CD4-positive, alpha-beta T cell treated with Interleukin-6 at 100 ng/mL for 8 hours (primary cell): ENCODE measurements around the gene BICC1.

Experiments
- DNase-seq: peaks from one replicate; pipeline ENCODE4 v3.0.0-alpha.2; 2020; ENCODE audit warnings: mixed read lengths, low spot score

Gene BICC1

DNA sequence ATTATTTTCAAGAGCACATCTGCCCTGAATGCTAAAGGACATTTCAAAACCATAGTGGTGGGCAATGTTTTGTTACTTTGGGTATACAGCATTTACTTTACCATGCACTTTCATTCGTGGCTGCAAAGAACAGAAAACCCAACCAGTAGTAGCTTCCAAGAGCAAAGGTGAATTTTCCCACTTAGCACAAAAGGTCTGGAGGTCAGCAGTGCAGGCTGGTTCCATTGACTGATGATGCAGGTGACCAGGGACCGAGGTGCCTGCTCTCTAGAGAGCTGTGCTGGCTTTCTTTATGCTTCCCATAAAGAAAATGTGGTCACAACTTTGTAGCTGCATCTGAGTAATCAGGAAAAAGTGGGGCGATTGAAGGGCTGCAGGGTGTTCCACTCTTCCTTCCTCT, 240.0 kb downstream of the BICC1 start:
- DNase-seq: no peak

DNA sequence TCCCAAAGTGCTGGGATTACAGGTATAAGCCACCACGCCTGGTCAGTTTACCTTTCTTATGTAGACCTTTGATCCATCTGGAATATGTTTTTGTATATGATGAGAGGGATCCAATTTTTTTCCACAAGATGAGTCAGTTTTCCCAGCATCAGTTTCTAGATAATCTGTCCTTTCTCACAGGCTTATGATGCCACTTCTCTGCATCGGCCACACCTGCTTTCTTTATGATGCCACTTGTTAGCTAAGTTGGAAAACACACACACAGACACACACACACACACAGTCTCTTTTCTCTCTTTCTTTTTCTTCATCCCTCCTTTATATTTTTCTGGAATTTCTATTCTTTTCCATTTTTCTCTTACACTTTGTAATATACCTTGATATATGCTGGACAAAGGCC, 240.8 kb downstream of the BICC1 start:
- no peak for DNase-seq

DNA sequence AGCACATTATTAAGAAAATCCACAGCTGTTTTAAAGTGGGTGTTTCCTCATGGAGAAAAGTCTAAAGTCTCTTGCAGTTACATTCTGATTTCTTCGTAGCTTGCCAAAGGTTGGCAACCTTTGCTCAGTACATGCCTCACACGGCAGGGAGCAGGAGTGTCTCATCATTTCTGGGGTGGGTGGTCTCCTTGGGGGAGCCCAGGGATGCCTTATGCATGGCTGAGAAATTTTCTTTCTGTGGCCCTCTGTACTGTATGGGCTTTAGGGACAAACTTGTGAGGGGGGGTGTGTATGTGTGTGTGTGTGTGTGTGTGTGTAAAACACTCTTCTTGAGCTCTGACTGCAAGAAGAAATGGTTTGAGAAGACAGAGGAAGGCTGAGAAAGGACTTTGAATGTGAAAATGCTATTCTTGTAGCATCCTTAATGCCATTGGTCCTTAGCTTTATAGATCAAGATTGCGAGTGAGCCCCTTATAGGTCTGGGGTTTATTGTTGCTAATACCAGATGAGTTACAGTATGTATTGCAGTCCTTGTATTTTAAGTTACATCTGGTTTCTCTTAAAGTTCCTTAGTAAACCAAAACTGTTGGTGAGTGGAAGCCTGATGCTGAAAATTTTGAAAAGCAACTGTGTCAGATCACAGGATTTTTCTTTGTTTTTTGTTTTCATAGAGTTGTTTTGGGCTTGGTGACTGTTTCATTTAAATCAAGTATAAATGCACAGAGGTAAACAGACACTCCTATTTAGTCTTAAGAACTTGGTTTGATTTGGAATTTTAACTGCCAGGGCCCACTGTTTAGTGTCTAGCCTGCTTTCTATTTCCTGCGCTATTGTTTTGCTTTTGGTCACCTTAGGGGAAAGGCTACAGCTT, 242.0 kb downstream of the BICC1 start:
- DNase-seq: no peak

DNA sequence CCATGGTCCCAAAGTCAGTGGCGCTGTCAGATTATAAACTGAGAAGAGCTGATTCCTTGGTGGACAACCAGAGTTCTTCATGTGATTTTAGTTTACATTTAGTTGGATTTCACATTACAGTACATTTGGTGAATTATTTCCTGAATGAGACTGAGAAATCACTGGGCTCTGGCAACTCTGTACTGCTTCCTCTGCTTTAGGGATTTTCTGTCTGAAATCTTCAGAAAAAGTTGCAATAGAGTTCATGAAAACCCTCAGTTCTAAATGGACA, 242.6 kb downstream of the BICC1 start:
- DNase-seq: no peak

DNA sequence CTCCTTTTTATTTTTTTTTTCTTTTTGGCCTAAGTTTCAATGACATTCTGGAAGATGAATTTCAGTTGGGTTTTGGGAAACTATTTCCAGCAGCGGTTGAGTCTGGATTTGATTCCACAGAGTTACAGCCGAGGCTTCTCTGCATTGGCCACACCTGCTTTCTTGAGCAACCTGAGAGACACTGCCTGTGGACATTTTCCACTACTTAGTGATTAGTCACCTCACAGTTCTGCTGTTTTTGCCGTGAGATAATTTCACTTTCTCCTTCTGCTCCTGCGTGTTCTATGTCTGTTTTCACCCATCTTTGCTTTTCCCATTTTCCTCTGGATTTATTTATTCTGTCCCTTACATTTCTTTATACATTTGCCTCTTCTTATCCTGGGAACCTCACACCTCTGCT, 243.0 kb downstream of the BICC1 start:
- DNase-seq: no peak

DNA sequence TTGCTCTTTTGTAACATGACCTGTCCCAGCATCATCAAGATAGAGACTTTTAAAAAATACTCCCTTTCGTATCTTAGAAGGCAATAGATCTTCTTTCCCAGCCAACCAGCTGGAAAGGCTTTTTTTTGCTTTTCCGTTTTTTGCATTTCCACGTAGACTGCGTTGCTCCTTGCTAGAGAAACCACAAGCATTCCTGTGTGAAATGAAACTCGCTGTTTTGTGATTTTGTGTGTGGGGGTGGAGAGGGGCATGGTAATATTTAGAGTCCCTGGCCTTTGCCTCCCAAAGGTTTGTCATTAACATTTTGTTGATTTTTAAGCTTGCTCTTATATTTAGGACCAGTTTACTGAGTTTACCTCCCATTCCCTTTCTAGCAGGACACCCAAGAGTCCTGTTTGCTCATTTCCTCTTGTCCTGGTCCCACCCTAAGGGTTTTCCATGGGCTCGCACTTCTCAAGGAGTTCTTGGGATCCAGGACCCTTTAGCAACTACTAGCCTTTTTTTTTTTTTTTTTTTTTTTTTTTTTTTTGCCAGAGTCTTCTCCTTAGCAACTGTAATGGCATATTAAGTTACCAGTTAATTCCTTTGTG, 243.6 kb downstream of the BICC1 start:
- no peak for DNase-seq

DNA sequence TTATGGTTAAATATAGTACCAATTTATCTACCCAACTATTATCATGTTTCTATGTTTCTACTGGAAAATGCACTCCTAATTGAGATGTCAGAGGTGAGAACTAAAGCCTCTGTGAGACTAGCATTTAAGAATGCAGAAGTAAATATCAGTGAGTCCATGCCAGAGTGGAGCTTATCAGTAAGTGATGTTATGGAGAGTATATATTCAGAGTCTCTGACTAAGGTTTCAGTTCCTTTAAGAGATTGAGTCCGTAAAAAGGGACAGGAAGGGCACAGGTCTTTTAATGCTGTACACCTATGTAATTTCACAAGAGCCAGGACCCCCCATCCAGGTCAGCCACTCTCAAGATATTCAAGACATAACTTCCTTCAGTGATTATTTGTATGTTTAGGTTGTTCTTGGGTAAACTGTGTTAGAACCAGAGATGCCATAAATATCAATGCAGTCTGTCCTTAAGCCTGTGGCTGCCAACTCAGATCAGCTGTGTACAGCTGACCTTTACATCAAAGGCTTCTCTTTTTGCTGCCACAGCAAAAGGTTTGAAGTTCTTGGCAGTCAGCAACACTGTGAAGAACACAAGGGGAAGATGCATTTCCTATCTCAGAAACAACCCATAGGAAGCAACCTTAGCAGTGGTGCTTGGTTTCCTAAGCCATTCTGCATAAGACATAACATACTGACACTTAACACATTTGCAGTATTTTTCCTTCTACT, 244.8 kb downstream of the BICC1 start:
- DNase-seq: no peak

DNA sequence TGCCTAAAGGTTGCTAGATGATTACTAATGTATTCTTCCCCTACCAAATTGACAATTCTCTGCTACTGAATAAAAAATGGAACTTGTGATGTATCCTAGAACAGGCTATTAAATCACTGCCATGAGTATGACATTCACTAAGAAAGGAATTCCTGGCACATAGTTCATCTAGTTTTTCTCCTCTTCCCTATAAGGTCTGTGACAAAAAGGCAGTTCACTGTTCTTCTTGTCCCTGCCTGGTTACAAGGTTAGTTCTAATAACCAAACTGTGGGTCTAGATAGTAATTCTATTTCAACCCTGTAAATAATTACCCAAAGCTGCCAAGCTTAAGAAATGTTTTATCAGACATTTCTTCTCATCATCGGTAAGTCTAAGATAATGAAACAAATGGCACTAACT, 245.6 kb downstream of the BICC1 start:
- DNase-seq: no peak

DNA sequence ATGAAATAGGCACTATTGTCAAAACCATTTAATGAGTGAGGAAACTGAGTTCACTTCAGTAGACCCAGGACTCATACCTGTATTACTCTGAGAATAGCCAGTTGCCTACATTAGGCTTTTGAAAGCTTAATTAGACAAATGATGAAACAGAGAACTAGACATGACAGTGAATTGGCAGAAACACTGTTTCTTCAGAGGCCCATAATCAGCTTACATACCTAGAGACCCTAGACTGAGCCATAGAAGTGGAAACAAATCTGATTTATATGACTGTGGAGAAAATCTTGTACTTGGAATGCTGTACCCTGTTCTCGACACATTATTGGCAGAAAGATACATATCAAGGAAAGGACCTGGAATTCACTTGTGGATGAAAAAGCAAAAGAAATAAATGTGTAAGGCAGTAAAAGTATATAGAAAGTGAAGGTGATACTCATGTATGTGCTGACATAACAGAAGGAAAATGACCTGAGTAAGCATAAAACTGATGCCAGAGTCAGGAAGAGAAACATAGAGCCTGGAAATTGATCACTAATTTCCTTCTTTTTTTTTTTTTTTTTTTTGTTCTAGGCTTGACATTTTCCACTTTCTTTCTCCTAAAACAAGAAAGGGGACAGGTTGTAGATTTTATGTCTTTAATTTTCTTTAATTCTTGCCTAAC, 251.5 kb downstream of the BICC1 start:
- DNase-seq: no peak

DNA sequence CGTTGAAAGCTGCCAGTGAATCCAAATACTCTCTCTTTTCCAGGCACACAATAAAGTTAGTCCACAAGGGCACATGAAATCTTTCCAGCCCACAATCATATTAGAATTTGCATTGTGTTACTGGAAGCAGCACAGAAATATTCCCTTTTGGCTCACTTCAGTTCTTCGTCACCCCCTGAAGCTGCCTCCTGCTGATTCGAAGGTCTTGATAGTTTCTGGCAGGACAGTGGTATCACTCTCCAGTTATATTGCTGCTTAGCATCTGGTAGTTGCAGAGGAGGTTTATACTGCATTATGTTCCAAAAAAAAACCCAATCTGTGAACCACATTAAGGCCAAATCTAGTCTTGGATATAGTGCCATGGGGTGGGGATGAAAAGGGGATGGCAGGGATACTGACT, 253.2 kb downstream of the BICC1 start:
- DNase-seq: no peak

DNA sequence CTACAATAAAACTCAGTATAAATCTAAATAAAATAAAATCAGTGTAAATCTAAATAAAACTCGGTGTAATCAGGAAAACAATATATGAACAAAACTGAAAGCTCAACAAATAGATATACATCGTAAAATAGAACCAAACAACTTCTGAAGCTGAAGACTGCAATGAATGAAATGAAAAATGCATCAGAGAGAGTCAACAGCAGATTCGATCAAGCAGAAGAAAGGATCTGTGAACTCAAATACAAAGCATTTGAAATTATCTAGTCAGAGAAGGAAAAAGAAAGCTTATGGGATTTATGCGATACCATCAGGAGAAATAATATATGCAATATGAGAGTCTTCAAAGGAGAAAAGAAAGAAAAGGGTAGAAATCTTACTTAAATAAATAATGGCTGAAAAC, 255.0 kb downstream of the BICC1 start:
- DNase-seq: no peak

DNA sequence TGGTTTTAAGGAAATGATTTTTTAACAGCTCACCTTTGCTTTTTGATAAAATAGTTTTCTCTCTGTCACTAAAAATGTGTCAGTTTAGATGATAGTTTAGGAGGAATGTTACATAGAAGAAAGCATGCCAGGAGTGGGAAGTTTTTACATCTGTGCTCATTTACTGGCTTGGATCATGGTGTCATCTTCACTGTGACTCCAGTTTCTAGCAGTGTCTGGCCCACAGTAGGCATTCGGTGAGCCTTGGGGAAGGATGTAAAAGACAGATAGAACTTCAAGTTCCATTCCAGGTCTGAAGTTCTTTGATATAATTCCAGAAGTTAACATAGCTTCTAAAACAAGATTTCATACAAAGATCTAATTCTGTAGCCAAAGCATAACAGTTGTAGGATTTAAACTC, 259.2 kb downstream of the BICC1 start:
- no peak for DNase-seq

DNA sequence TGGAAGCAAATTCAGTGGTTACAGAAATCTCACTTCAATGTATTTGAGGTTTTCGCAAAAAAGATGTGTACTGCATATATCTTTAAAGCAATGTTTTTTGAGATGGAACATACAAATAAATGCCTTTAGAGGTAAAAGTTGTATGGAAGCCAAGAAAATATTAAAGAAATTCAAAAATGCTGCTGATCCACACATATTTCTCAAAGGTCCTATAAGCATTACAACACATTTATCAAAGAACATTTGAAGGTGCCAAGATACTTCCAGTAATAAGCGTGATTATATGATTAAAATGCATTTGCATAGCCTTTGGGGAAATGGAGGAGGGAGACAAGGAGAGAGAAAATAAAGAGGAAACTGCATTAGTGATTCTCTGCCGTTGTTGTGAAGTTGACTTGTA, 260.1 kb downstream of the BICC1 start:
- DNase-seq: no peak

DNA sequence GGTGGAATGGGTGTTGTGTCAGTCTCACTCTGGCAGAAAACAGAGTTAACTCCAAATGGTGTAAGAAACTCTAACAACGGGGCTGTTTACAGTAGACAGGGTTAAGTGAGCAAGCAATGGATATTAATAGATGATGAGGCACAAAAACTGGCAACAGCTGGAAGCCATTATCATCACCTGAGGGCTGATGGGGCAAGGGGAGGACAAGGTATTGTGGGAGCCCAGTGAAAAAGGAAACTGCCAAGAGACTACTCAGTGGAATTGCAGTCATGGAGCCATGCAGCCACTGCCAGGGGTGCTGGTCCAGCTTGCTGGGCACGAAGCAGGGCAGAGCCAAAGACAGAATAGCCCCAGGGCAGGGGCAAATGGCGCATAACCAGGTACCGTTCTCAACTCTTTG, 260.7 kb downstream of the BICC1 start:
- DNase-seq: no peak

DNA sequence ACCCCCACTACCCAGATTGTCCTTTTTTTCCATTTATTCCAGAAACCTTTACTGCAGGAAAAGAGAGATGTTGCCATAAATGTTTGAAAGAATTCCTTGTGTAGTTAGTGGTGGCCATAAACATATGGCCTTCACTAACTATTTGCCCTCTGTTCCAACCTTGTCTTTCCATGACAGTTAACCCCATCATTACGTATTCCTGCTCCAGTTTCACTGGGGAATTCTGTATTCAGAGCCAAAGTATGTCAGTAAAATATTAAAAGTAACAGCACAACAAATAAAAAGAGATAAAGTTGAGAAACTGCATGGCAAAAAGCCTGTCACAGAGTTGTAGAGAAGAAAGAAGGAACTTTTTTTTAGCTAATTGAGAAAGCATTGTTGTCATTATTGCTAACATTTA, 261.3 kb downstream of the BICC1 start:
- DNase-seq: no peak

DNA sequence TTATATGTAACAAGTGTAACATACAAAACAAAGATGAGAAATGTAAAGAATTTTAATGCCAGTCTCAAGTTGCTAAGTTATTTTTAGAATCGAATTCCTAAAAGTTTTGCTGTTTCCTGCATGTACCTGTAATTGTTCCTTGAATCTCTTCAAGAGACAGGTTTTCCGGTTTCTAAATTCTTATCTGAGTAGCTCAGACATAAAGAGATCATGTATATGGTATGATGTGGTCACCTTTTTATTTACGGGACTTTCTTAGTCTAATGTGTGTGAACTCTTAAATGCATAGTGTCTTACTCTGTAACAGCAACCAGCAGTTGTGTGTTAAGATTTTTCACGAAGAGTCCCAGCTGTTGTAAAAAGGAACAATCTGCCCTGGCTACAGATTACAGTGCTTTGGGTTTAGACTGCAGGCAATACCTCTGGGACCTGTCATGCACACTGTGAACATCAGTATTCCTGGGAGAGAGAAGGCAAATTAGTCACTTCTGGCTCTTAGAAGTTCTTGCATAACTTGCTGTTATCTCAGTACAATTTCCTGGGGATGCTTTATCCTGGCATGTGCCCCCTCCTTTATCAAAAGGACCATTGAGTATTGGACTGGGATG, 263.4 kb downstream of the BICC1 start:
- no peak for DNase-seq

DNA sequence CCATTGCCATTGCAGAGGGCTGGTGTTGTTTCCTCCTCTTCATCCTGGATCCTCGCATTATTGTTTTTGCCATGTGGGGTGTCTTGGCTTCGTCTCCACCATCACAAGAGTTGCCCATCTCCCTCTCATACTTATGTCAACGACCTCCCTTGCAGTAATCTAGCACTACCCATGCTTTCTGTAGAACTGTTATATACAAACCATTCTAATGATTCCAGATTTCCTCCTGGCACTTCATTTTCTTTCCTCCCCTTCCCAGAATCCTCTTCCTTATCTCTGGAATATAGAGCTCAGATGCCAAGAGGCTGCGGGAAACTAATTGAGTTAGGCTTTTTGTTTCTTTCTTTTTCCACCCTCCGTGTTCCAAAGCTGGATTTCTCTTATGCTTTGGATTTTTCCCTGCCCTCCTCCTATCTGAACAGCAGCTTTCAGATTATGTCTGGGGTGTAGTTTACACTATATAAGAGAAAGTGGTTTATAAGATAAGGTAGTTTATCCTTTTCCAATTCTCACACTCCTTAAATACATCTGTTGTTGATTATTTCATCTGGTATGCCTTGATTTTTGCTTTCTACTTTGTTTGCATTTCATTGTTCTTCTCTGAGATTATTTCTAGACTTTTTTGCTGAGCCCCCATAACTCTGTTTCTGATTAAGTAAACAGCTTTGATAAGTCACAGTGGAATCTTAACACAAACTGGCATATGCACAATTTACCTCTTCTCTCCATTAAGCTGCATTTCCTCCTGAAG, 264.1 kb downstream of the BICC1 start:
- no peak for DNase-seq

DNA sequence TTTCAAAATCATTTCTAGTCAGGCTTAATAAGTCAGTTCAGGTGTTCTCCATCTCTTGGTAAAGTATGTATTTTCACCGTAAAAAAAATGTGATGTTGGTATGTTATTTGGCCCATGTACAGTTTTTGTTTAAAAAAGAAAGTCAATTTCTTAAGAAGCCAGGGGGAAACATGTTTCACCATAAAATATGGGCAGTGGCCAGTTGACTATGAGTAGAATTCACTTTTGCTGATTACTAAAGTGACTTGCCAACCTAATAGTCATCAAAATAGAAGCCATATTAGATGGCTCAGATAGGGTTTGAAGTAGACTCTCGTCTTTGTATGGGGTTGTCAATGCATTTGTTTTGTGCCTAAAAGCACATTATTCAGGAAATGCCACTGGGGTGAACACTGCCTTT, 266.3 kb downstream of the BICC1 start:
- DNase-seq: no peak

DNA sequence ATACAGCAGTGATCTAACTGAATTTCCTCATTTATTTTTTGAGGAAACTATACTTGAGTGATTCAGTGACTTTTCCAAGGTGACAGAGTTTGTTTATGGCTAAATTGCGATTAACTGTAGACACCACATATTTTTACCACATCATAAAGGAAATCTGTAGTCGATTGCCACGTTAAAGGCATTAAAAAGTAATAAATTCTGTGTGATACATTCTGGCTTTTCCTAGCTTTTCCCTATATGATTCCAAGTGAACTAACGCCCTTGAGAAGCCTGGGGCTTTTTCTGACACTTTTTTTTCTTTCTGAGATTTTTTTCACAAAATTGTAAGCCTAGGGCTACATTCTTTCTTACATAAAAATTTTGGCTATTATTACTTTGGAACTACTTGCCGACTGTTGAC, 266.9 kb downstream of the BICC1 start:
- DNase-seq: no peak

DNA sequence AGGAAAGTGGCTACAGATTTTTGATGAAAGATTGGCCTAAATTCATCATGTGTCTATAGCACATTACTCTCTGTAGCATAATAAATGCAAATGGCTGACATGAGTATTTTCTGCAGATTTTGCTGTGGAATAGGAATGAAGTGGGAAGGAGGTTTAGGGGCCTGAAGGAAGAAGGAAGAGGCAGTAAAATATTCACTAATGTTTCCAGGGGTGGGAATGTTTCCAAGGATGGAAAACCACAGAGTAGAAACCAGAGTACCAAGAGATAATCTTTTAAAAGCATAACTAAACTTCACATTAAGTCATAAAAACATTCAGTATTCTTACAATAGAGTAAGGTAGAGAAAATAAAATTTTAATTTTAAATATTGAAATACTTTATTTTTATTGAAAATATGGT, 267.8 kb downstream of the BICC1 start:
- DNase-seq: no peak

DNA sequence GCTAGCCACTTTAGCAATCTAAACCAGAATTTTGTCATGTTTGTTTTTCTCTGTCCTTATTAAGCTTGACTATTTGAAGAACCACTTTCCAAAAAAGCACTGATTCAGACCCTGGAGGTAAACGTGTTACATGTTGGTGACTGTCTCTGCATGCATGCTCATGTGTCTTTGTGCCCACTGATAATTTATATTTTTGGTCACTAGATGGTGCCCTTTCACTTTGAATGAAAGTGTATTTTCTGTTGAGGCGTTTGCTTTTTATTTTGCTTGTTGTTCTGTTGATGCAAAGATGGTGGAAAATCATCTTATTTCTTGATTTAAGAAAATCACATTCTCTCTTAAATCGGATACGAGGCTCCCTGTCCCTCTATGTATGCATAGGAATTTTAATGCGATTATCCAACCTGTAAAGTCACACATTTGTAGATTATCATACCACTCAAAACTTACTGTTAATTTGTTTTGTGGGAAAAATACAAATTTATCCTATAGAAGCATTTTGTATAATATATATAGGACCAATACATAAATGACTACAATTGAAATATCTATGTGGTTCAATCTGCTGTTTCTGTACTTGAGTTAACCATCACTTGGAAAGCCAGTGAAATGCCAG, 269.3 kb downstream of the BICC1 start:
- DNase-seq: no peak
